C4-2B (cell line): ENCODE measurements around the gene ZNF594.

ENCODE experiments used
- ZFX ChIP-seq: fragments of 450-650 bp; IDR thresholded peaks from 2 replicates; pipeline ENCODE4 v1.6.1; 2017
- TF ChIP-seq, protein P1 (sequence below): fragments of 450-650 bp; conservative IDR thresholded peaks from 2 replicates; pipeline ENCODE4 v1.5.1; 2017; ENCODE audit warnings: mild to moderate bottlenecking

DNA sequence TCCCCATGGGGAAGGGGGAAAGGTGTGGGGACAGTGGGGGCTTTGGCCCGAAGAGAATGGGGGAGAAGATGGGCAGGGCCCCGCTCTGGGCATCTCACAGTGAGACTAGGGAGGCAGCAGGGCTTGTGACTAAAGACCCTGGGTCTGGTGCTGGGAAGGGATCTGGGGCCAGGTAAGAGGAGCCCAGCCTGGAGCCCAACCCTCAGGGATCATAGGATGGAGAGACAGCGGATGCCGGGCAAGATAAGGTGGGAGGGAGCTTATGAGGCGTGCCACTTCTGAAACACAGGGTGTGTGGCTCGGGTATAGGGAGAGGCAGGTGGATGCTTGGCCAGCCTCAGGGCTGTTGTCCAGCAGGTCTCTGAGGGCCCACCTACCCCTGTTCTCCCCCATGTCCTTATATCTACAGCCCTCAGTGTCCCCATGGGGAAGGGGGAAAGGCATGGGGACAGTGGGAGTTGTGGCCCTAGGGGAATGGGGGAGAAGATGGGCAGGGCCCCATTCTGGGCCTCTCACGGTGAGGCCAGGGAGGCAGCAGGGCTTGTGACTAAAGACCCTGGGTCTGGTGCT, 60.4 kb downstream of the ZNF594 start:
- TF ChIP-seq, protein P1, sequence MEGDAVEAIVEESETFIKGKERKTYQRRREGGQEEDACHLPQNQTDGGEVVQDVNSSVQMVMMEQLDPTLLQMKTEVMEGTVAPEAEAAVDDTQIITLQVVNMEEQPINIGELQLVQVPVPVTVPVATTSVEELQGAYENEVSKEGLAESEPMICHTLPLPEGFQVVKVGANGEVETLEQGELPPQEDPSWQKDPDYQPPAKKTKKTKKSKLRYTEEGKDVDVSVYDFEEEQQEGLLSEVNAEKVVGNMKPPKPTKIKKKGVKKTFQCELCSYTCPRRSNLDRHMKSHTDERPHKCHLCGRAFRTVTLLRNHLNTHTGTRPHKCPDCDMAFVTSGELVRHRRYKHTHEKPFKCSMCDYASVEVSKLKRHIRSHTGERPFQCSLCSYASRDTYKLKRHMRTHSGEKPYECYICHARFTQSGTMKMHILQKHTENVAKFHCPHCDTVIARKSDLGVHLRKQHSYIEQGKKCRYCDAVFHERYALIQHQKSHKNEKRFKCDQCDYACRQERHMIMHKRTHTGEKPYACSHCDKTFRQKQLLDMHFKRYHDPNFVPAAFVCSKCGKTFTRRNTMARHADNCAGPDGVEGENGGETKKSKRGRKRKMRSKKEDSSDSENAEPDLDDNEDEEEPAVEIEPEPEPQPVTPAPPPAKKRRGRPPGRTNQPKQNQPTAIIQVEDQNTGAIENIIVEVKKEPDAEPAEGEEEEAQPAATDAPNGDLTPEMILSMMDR = no peak
- no peak for TF ChIP-seq ZFX
